Suprapubic skin (tissue), 4 donors: Measurements from ENCODE around the gene OMP. TPM values are rescaled to one million over a fixed set of nuclear protein-coding genes. Genes with fewer than 3 reads are reported as not detected.
"Not testable (repeated sequence)": the region's sequence is repeated elsewhere in the genome, so short reads cannot be mapped to it uniquely, and the experiment has no call there.

Experiments
- DNase-seq, 2 donors: peaks; one replicate each; pipeline ENCODE4 v3.0.0-alpha.2; 2019; ENCODE audit warnings: low spot score in 2 of 2
- H3K27ac ChIP-seq: fragments of 200-600 bp; sonication (generic); one replicate; pipeline ENCODE4 v1.5.1; 2019
- H3K27me3 ChIP-seq: fragments of 200-600 bp; sonication (generic); one replicate; pipeline ENCODE4 v1.5.1; 2019
- H3K36me3 ChIP-seq: fragments of 200-600 bp; sonication (generic); one replicate; pipeline ENCODE4 v1.5.1; 2019
- H3K4me1 ChIP-seq: fragments of 200-600 bp; sonication (generic); one replicate; pipeline ENCODE4 v1.5.1; 2019
- H3K4me3 ChIP-seq: fragments of 200-600 bp; sonication (generic); one replicate; pipeline ENCODE4 v1.5.1; 2019; ENCODE audit warnings: mild to moderate bottlenecking
- H3K9me3 ChIP-seq: fragments of 200-600 bp; sonication (generic); one replicate; pipeline ENCODE4 v1.5.1; 2019
- CTCF ChIP-seq, 2 donors: fragments of 200-600 bp in 1 of 2; fragments of 450-650 bp in 1 of 2; sonication (generic) in 1 of 2; IDR thresholded peaks; one replicate each; pipeline ENCODE4 v1.5.1; 2016 to 2019; ENCODE audit warnings: antibody characterized with exemption in 2 of 2, mild to moderate bottlenecking in 1 of 2, moderate library complexity in 1 of 2
- EP300 ChIP-seq: sonication (generic); formaldehyde crosslinking; IDR thresholded peaks from one replicate; pipeline ENCODE4 v1.6.1; 2017; ENCODE audit warnings: antibody characterized with exemption
- POLR2A ChIP-seq, 2 donors: fragments of 450-650 bp; IDR thresholded peaks; one replicate each; pipeline ENCODE4 v1.6.1; 2017; ENCODE audit warnings: antibody characterized with exemption in 2 of 2, mild to moderate bottlenecking in 2 of 2, moderate library complexity in 2 of 2
- POLR2AphosphoS5 ChIP-seq, 3 donors: sonication (generic); formaldehyde crosslinking; IDR thresholded peaks; one replicate each; pipeline ENCODE4 v1.6.1; 2017; ENCODE audit warnings: antibody characterized with exemption in 3 of 3
- WGBS: methylation state at CpG from one replicate; pipeline ENCODE4 v1.1.5; 2018; 5-methylcytosine and 5-hydroxymethylcytosine counted together
- total RNA-seq, 4 donors: library from RNA; depleted of rRNA; stranded (reverse); fragments of >200 nt; gene quantifications; one replicate each; pipeline ENCODE4 v1.1.0, GENCODE V29; 2016

The OMP gene
- total RNA-seq, 4 donors from 2014 or later: 9.6 TPM; not detected in 3

GRCh38 chr11:77056814-77057402, 45.7 kb upstream of the OMP start:
- H3K4me1 ChIP-seq: no peaks in the 10 kb centered on the region
- TF ChIP-seq POLR2AphosphoS5 (IDR thresholded peaks at IDR 0.05) (no peak), POLR2A (IDR thresholded peaks at IDR 0.05) (no peak), EP300 (no peak), CTCF (IDR thresholded peaks at IDR 0.05) (no peak)
- no peak for DNase-seq
- no peaks in the 10 kb centered on the region for H3K36me3 ChIP-seq
- no peaks in the 10 kb centered on the region for H3K27me3 ChIP-seq
- no peak overlapping the region for H3K4me3 ChIP-seq
- H3K9me3 ChIP-seq: peaks cover 7% of the 10 kb centered on the region
- no peak overlapping the region for H3K27ac ChIP-seq
- 85% methylated on average over 3 of the region's 3 CpGs for WGBS

- Histone ChIP-seq H3K27me3 (no peaks in the 10 kb centered on the region), H3K9me3 (peaks cover 7% of the 10 kb centered on the region), H3K27ac (no peak overlapping the region), H3K36me3 (no peaks in the 10 kb centered on the region), H3K4me3 (no peak overlapping the region), H3K4me1 (no peaks in the 10 kb centered on the region)
- TF ChIP-seq CTCF (IDR thresholded peaks at IDR 0.05): no peak
- no peak for TF ChIP-seq POLR2A (IDR thresholded peaks at IDR 0.05)
- TF ChIP-seq EP300: no peak
- no peak for TF ChIP-seq POLR2AphosphoS5 (IDR thresholded peaks at IDR 0.05)
- WGBS: 82% methylated on average over 5 of the region's 9 CpGs
- peak in 1 of 2 donors; percentile 45 for DNase-seq
These were observed 44.6 kb upstream of the OMP start for GRCh38 chr11:77057938-77058474.

GRCh38 chr11:77058900-77059299, 43.7 kb upstream of the OMP start:
- WGBS: 96% methylated on average over 2 of the region's 2 CpGs
- no peak for TF ChIP-seq POLR2AphosphoS5 (IDR thresholded peaks at IDR 0.05)
- no peak for TF ChIP-seq CTCF (IDR thresholded peaks at IDR 0.05)
- TF ChIP-seq POLR2A (IDR thresholded peaks at IDR 0.05): no peak
- no peak for TF ChIP-seq EP300
- no peak for DNase-seq

GRCh38 chr11:77059806-77060205, 42.8 kb upstream of the OMP start:
- Histone ChIP-seq H3K36me3 (no peaks in the 10 kb centered on the region), H3K9me3 (peaks cover 7% of the 10 kb centered on the region), H3K27ac (no peak overlapping the region), H3K4me1 (no peaks in the 10 kb centered on the region), H3K4me3 (no peak overlapping the region), H3K27me3 (no peaks in the 10 kb centered on the region)
- TF ChIP-seq POLR2AphosphoS5 (IDR thresholded peaks at IDR 0.05) (no peak), POLR2A (IDR thresholded peaks at IDR 0.05) (no peak), EP300 (no peak), CTCF (IDR thresholded peaks at IDR 0.05) (no peak)
- no peak for DNase-seq
- WGBS: 96% methylated on average over 5 of the region's 5 CpGs

More at GRCh38 chr11:77058900-77059299, 43.7 kb upstream of the OMP start:
- Histone ChIP-seq H3K4me1 (no peaks in the 10 kb centered on the region), H3K4me3 (no peak overlapping the region), H3K27me3 (no peaks in the 10 kb centered on the region), H3K9me3 (peaks cover 7% of the 10 kb centered on the region), H3K36me3 (no peaks in the 10 kb centered on the region), H3K27ac (no peak overlapping the region)

- WGBS: 79% methylated on average over 4 of the region's 4 CpGs
These were observed 42.4 kb upstream of the OMP start for GRCh38 chr11:77060234-77060633.

GRCh38 chr11:77061258-77061657, 41.4 kb upstream of the OMP start:
- H3K4me1 ChIP-seq, H3K4me3 ChIP-seq, H3K36me3 ChIP-seq, H3K27me3 ChIP-seq, H3K27ac ChIP-seq, H3K9me3 ChIP-seq: not testable (repeated sequence)
- peak in 1 of 2 donors; percentile 21 for DNase-seq
- 91% methylated on average over 4 of the region's 4 CpGs for WGBS

More at GRCh38 chr11:77060234-77060633, 42.4 kb upstream of the OMP start:
- Histone ChIP-seq H3K4me3 (no peak overlapping the region), H3K9me3 (peaks cover 7% of the 10 kb centered on the region), H3K4me1 (no peaks in the 10 kb centered on the region), H3K36me3 (no peaks in the 10 kb centered on the region), H3K27me3 (no peaks in the 10 kb centered on the region), H3K27ac (no peak overlapping the region)
- no peak for DNase-seq
- TF ChIP-seq CTCF (IDR thresholded peaks at IDR 0.05) (no peak), POLR2AphosphoS5 (IDR thresholded peaks at IDR 0.05) (no peak), POLR2A (IDR thresholded peaks at IDR 0.05) (no peak), EP300 (no peak)
